ENCODE data around the gene CUX1. TPM values are rescaled to one million over a fixed set of nuclear protein-coding genes. Genes with fewer than 3 reads are reported as not detected.
"Not testable (repeated sequence)": the region's sequence is repeated elsewhere in the genome, so short reads cannot be mapped to it uniquely, and the experiment has no call there.

CUX1 gene
- total RNA-seq, 1 donor from 2014 or later = 156 TPM

DNA sequence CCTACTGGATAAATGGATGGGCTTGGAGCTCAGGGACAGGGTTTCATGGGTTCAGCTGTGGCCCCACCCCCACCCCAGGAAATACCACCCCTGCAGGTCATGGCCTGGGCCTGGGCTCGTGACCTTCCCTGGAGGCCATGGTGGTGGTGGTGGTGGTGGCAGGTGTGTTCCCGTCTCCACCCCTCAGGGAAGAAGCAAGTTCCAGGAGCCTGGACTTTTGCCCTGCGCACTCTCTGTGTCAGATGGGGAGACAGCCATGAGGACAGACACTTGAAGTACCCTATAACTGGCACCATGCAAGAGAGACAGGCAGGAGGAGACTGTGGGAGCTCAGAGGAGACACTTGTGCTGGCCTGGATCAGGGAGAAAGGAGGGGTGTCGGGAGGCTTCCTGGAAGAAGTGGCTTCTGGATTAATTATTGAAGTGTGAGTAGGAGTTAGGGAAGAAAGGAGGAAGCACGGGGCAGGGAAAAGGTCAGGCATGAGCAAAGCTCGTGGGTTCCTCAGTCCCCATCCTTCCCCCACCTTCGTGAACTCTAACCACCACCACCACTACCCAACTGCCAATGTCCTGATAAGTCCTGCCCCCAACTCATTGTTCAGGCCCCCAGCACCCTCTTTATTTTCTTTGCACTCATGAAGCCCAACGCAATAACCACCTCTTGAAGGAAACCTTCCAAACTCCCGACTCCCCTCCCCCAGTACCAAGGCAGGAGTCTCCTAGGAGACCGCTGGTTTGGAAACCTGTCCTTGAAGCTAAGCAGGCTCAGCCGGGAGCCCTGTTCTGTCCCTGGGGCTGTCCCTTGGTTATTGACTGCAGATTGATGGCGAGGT, 478.1 kb downstream of the CUX1 start:
- no peak for ATAC-seq
- intact Hi-C loops (cut with DNase I) = no loop called here
- no peak for DNase-seq (ENCODE audit: low spot score)

GRCh38 chr7:102296179-102296438, 478.7 kb downstream of the CUX1 start:
- DNase-seq (ENCODE audit: low spot score) (no peak), ATAC-seq (no peak)
- intact Hi-C loops (cut with DNase I) = no loop called here

DNA sequence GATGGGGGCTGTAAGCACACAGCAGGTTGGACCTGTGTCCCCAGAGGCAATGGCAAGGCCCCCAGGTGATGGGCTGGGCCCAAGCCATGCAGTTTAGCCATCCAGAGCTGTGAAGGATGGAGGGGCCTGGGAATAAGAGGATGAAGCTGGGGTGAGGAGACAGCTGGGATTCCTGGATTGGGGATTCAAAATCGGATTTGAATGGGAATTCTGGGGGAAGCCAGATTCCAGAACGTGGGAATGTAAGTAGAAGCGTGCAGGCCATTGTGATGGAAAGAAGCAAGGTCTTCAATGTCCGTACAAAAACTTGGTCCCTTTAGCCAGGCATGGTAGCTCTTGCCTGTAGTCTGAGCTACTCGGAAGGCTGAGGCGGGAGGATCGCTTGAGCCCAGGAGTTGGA, 479.1 kb downstream of the CUX1 start:
- intact Hi-C loops (cut with DNase I) = no loop called here
- DNase-seq (ENCODE audit: low spot score) (no peak), ATAC-seq (no peak)

DNA sequence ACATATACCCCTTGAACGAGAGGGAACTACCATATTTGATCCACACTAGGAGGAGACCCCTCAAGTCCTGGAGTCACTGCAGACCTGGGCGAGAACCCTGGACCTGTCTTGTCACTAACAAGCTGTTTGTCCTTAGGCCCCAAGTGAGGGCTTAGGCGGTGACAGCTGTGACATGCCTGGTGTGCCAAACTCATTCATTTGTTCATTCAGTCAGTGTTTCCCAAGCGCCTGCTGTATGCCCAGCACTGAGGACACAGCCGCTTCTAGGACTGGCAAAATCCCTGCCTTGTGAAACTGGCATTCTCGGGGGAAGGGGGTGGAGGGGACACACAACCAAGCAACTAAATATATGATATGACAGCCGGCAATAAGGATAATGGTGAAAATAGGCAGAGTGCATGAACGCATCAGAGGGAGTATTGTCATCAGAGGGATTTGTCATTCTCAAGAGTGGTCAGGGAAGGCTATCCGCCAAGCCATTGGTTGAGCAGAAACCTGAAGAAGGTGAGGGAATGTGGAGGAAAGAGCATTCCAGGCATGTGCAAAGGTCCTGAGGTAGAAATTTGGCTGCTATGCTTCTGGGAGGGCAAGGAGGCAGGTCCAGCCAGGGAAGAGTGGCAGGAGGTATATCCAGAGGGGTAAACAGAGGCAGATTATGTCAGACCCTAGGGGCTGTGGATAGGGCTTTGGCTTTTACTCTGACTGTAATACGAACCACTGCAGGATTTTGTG, 480.2 kb downstream of the CUX1 start:
- no peak for DNase-seq (ENCODE audit: low spot score)
- intact Hi-C loops (cut with DNase I) = no loop called here

DNA sequence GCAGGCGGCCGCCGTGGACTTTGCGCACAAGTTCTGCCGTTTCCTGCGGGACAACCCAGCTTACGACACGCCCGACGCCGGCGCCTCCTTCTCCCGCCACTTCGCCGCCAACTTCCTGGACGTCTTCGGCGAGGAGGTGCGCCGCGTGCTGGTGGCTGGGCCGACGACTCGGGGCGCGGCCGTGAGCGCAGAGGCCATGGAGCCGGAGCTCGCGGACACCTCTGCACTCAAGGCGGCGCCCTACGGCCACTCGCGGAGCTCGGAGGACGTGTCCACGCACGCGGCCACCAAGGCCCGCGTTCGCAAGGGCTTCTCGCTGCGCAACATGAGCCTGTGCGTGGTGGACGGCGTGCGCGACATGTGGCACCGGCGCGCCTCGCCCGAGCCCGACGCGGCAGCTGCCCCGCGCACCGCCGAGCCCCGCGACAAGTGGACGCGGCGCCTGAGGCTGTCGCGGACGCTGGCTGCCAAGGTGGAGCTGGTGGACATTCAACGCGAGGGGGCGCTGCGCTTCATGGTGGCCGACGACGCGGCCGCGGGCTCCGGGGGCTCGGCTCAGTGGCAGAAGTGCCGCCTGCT, 483.3 kb downstream of the CUX1 start:
- intact Hi-C loops (cut with DNase I) = no loop called here
- no peak for DNase-seq (ENCODE audit: low spot score)
- no peak for ATAC-seq

More for the DNA sequence above, 480.2 kb downstream of the CUX1 start:
- ATAC-seq = no peak

GRCh38 chr7:102301367-102301766, 483.9 kb downstream of the CUX1 start:
- intact Hi-C loops (cut with DNase I); DNase-seq (ENCODE audit: low spot score); ATAC-seq: not testable (repeated sequence)

DNA sequence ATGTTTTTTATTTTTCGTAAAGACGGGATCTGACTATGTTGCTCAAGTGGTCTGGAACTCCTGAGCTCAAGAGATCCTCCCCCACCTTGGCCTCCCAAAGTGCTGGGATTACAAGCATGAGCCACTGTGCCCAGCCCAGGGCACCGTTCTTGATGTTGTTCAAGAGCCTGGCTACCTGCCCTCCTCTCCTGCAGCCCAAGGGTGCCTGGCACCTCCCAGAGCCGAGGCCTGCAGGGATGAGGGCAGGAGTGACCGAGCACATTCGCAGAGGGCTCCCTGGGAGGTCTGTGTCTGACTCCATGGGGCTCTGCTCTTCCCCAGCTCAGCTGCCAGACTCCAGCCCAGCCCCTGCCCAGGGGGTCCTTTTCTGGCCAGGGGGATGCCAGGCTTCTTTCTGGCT, 484.6 kb downstream of the CUX1 start:
- DNase-seq (ENCODE audit: low spot score) (no peak), ATAC-seq (no peak)
- intact Hi-C loops (cut with DNase I) = no loop called here

DNA sequence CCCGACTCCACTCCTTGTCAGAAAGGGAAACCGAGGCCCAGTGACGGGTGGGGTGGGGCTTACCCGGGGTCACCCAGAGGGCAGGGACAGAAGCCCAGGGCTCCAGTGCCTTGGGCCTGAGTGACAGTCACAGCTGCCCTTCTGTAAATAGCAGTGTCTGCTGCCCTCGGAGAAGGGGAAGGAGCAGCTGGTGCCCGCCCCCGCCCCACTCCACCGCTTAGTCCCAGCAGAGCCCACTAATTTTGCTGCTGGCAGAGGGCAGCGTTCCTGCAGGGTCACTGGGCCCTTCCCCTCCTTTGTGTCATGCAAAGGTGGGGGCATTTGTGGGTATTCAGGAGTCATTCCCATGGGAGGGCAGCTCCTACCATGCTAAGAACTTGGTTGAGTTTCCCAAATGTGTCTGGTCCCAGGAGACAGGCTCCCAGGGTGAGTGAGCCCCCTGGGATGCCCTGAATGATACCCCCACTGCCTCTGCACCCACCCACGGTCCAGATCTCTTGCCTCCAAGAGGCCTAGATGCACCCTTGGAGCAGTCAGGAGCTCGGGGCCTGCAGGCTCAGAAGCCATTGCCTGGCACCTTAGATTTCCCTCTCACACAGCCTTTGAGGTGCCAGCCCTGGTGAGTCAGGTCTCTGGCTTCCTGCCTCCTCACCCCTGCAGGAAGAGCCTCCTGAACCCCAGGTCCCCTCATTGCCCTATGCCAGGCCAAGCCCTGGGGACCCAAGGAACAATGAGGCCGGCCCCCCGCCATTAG, 486.4 kb downstream of the CUX1 start:
- DNase-seq (ENCODE audit: low spot score) (no peak), ATAC-seq (no peak)
- intact Hi-C loops (cut with DNase I) = no loop called here

GRCh38 chr7:102304668-102305067, 487.2 kb downstream of the CUX1 start:
- intact Hi-C loops (cut with DNase I) = no loop called here
- DNase-seq (ENCODE audit: low spot score) (no peak), ATAC-seq (no peak)

- DNase-seq (ENCODE audit: low spot score) (no peak), ATAC-seq (no peak)
- intact Hi-C loops (cut with DNase I) = no loop called here
Measured at GRCh38 chr7:102305414-102306268, 488.2 kb downstream of the CUX1 start.

DNA sequence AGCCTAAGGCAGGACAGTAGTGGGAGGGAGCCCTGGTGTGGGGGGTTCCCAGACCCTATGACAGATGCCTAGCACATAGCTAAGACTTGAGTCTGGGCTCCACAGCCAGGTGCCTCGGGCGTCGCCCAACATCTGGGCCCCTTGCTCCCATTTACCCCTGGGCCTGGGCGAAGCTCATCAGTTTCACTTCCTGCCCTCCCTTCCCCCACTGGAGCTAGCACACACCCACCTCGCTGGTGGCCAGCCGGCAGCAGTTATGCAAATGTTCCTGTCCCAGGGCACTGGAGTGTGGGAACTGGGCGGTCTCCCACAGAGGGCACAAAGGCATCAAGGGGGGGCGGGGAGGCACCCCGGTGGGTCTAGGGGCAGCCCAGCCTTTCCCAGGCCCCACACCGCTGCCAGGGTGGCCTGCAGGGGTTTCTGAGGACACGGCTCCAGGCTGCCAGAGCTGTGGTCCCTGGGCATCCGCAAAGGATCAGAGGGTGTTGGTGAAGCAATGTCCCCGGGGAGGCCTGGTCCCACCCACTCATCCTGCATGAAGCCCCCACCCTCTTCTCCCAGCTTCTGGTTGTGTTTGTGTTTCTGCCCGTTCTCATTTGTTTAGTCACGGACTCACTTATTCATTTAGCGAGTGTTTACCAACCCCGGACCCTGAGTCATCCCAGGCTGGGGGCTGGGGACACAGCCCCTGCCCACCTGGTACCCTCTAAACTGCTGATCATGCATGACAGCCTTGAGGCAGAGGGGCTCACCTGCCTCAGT, 489.7 kb downstream of the CUX1 start:
- intact Hi-C loops (cut with DNase I) = no loop called here
- ATAC-seq = peak; percentile 66
- DNase-seq (ENCODE audit: low spot score) = no peak

DNA sequence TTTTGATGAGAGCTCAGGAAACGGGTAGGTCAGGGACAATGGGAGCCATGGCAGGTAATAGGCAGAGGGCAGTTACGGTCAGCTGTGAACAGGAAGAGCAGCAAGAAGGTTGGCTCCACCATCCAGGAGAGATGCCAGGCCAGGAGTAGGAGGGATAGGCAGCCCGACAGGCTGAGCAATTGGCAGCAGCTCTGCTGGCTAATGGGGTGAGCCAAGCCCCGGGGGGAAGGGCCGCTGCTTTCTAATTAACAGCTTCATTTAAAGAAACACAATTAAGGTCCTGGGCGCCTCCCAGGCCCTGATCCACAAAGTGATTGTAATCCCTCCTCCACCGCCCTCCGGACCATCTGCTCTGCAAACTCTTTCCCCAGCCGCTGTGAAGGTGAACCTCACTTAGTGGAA, 493.0 kb downstream of the CUX1 start:
- intact Hi-C loops (cut with DNase I) = no loop called here
- ATAC-seq (no peak), DNase-seq (ENCODE audit: low spot score) (no peak)

DNA sequence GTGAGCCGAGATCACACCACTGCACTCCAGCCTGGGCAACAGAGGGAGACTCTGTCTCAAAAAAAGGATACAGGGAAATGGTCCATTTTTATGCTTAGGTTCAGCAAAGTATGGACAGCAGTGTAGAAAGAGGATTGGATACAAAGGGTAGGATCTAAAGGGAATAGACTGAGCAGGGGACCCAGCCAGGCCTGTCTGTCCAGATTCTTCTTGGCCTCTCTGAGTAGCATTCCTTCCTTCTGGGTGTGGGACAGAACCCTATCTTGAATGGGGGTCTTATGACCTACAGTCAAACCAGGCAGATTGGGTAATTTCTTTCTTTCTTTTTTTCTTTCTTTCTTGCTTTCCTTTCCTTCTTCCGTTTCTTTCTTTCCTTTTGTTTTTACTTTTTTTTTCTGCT, 494.9 kb downstream of the CUX1 start:
- ATAC-seq = no peak
- DNase-seq (ENCODE audit: low spot score) = no peak
- intact Hi-C loops (cut with DNase I) = no loop called here

DNA sequence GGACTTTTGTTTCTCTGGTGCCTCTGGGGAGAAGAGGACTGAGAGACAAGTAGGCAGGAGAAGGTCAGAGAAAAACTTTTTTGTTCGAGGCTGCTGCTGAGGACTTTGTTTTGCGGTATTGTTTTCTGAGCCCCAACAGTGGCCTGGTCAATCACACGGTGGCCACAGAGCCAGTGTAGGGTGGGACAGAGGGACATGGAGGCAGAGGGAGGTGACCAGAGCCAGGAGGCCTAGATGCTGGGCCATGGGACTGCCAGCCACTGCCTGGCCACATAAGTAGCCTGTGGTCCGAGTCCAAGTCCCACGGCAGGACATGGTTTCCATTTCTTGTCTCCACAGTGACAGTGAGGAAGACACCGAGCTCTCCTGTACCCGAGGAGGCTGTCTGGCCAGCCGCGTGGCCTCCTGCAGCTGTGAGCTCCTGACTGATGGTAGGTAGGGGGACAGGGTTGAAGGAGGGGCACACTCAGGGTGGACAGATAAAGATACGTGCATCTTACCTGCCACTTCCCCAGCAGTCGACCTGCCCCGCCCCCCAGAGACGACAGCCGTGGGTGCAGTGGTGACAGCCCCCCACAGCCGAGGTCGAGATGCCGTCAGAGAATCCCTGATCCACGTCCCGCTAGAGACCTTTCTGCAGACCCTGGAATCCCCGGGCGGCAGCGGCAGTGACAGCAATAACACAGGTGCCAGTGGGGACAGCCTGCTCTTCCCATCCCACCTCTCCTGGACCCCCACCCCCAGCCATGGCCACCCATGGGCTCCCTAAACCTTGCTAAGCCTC, 496.8 kb downstream of the CUX1 start:
- no peak for DNase-seq (ENCODE audit: low spot score)

DNA sequence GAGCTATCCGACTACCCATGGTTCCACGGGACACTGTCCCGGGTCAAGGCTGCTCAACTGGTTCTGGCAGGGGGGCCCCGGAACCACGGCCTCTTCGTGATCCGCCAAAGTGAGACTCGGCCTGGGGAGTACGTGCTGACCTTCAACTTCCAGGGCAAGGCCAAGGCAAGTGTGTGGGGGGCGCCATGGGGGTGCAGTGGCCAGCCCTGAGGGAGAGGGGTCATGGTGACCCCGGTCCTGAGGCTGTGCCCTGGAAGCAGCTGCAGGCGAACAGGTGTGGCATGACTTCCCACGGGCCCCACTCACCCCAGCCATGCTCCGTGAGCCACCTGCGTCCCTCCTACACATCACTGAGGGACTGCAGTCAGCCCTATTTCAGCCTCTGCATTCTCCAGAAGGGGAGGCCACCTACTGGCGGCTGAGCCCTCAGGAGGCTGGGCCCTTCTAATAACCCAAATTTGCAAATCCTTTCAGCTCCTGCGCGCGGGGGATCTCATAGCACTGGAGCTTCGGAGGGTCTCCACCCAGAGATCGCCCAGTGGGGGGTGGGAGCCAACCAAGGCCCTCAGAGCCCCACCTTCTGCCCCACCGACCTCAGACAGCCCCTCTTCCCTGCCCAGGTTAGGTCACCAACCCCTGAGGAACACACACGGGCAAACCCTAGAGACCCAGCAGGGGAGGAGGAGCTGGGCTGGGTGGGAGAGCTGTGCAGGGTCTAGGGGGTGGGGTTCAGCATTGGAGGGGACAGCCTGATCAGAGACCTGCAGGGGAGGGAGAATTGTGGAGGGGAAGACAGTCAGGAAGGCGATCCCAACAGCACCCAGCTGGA, 500.0 kb downstream of the CUX1 start:
- DNase-seq (ENCODE audit: low spot score) = no peak
- intact Hi-C loops (cut with DNase I) = no loop called here
- ATAC-seq = no peak

More for the DNA sequence above, 496.8 kb downstream of the CUX1 start:
- no peak for ATAC-seq
- intact Hi-C loops (cut with DNase I) = no loop called here

- intact Hi-C loops (cut with DNase I) = no loop called here
- DNase-seq (ENCODE audit: low spot score) (no peak), ATAC-seq (no peak)
Measured at GRCh38 chr7:102318482-102318971, 501.1 kb downstream of the CUX1 start.

Measured in sciatic nerve (tissue), 2 donors.